Suppressor macrophage (primary cell): Measurements from ENCODE around the gene PCBP3.
"Not testable (repeated sequence)": the region's sequence is repeated elsewhere in the genome, so short reads cannot be mapped to it uniquely, and the experiment has no call there.

Experiments used
- DNase-seq, 4 experiments: peaks; one replicate each; pipeline ENCODE4 v3.0.0-alpha.2; 2020 to 2022

PCBP3 gene

GRCh38 chr21:45883090-45883489 is 239.6 kb downstream of the PCBP3 start:
- no peak for DNase-seq

- no peak for DNase-seq
These were observed 242.0 kb downstream of the PCBP3 start for GRCh38 chr21:45885597-45885929.

- peak; percentile 3 to 44 (median 26) for DNase-seq
These were observed 242.5 kb downstream of the PCBP3 start for GRCh38 chr21:45885930-45886601.

- DNase-seq, result no peak
These were observed 243.1 kb downstream of the PCBP3 start for GRCh38 chr21:45886610-45887026.

GRCh38 chr21:45887120-45887611 is 243.6 kb downstream of the PCBP3 start:
- DNase-seq, result no peak

GRCh38 chr21:45887788-45888187 is 244.3 kb downstream of the PCBP3 start:
- no peak for DNase-seq

GRCh38 chr21:45888386-45889009 is 245.0 kb downstream of the PCBP3 start:
- no peak for DNase-seq

DNA sequence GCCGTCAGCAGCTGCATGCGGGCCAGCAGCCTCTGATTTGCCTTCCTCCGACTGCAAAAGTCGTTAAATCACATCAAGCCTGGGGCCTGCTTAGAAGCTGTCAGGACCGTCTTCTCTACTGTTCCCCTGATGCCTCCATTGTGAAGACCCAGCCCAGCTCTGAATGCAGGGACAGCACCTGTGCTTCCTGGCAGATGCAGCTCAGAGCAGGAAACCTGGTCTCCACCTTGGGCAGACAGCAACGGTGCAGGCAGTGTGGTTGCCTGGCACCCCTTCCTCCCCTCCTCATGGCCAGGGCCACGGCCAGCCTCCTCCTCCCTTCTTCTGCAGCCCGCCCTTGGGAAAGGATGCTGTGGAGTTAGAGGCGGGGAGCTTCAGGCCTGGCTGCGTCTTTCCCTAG is 245.7 kb downstream of the PCBP3 start:
- DNase-seq, result no peak

- no peak for DNase-seq
These were observed 246.4 kb downstream of the PCBP3 start for GRCh38 chr21:45889961-45890360.

DNA sequence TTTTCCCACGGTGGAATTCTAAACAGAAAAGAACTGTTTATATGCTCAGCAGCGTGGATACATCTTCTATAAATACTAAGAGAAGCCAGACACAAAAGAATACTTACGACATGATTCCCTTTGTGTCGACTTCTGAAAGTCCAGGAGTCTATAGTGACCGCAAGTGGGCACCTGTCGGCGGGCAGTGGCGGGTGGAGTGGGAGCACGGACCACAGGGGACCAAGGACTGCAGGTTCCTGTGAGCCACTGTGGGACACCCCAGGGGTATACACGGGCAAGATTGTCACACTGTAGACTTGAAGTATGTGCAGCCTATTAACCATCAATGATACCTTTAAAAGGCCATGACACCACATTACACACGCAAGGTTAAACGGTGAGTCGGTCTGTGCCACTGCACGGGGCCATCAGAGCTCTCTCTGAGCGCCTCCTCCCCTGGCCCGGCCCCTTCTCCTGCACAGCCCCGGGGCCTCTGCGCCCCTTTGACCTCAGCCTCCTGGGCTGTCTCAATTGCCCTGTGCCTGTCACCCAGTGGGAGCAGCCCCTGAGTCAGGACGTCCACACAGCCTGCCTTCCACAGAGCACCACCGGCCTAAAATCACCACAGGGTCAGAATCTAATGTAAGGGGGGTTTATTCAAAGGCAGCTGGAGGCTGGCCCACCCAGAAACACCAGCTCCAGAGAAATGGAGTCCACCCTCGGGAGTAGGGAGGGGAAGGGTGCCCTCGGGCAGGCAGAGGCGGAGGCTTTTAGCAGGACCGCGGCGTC is 248.0 kb downstream of the PCBP3 start:
- DNase-seq, result no peak

DNA sequence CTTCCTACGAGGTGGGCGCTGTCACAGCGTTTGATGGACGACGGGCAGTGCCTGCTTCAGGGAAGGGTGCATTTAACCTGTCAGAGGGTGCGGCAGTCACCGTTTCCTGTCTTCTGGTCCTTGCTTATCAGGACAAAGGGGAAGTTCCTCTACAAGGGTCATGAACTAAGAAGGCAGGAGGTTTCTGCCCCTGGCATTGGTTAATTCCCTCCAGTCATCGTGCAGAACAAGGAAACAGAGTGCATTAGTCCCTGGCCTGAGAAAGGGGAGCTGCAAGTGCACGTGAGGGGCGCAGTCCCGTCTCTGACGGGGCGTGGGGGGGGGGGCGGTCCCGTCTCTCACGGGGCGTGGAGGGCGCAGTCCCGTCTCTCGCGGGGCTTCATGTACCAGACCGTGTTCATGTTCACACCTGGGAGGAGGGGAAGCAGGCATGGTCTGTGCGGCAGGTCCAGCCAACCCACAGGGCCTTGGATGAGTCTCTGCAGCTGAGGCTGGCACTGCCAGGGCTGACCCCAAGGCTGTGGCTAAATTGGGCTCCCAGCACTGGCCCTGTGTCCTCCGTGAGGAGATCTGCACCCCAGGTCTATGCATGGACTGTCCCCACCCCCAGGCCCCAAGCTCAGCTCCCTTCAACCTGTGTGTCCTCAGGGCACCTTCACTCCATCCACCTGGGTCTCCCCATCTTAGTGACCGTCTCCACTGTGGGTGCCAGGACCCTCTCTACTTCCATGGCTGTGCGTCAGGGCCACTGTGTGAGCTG is 248.8 kb downstream of the PCBP3 start:
- peak; percentile 45 to 68 (median 62) for DNase-seq

GRCh38 chr21:45892916-45893739 is 249.6 kb downstream of the PCBP3 start:
- no peak for DNase-seq

DNA sequence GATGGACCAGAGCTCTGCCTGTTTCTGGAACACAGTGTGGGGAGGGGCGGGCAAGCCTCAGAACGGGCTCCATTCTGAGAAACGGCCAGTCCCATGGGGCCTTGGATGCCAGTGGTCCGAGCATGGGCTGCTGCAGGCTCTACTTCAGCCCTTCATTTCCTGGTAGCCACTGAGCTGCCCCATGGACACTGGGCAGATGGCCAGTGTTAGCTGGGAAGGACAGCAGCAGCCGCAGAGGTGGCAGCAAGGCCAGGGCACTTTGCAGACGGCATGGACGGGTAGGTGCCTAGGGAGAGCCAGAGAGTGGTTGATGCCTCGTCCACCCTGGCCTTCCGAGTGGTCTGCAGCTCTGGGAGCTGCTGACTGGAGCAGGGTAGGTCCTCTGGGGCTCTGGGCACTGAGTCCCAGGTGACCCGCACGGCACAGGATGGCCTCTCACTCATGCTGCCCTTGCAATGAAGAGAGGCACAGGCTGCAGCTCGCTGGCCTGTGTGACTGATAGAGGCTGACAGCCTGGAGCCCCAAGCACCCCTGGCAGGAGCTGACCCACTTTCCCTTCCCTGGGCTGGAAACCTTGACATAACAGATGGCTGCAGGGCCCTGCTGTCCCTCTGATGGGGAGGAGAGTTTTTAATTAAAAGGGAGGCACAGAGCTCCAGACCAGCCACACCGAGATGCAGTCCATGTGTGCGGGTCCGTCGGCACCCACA is 250.4 kb downstream of the PCBP3 start:
- no peak for DNase-seq

GRCh38 chr21:45894450-45894825 is 250.9 kb downstream of the PCBP3 start:
- DNase-seq, result no peak

GRCh38 chr21:45894906-45895777 is 251.6 kb downstream of the PCBP3 start:
- no peak for DNase-seq

- no peak for DNase-seq
These were observed 252.3 kb downstream of the PCBP3 start for GRCh38 chr21:45895778-45896370.

DNA sequence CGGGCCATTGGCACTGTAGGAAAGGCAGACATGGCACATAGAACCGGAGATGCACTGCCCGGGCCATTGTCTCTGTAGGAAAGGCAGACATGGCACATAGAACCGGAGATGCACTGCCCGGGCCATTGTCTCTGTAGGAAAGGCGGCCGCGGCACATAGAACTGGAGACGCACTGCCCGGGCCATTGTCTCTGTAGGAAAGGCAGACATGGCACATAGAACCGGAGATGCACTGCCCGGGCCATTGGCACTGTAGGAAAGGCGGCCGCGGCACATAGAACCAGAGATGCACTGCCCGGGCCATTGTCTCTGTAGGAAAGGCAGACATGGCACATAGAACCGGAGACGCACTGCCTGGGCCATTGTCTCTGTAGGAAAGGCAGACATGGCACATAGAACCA is 252.9 kb downstream of the PCBP3 start:
- not testable (repeated sequence) for DNase-seq

DNA sequence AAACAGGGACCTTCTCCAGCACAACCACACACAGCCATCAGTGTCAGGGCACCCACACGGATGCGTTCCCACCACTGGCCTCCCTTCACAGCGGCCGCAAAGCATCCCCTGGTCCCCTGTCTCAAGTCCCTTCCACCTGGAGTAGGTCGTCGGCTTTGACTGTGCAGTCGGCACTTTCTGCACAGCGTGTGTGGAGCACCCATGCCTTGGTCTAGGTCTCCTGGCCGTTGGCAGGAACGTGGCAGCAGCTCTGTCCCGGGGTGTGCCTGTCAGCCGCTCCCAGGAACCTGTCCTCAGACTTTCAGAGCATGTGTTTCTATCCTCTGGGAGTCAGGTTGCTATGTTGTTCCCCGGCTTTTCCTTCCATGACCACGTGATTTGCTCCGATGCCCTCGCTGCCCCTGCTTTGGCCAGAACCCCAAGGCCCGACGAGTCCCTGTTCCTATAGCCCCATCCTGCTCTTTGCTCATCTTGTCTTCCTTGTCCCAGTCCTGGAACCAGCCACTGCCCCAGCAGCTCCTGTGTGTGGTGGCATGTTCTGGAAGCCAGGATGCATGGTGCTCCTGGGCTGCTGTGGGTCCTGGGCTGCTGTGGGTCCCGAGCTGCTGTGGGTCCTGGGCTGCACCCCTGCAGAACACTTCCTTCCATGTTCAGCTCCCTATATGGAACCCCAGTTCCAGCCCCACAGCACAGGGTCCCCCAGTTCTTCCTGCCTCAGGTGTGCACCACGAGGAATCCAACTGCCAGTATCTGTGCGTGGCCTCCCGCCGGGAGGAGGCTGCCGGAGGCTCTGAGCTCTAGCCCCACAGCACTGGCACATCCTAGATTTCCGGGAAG is 253.9 kb downstream of the PCBP3 start:
- no peak for DNase-seq

DNA sequence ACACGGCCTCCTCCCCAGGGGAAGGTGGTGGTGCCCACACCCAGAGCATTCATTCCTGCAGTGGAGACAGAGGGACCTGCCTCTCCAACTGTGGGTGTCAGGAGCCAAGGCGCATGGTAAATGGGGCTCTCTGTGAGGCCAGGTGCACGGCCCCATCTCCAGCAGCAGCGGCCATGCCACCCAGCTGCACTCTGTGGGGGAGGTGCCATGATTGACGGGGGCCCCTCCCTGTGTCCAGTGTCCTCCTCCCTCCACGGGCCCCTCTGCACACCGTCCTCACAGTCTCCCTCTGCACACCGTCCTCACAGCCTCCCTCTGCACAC is 254.5 kb downstream of the PCBP3 start:
- DNase-seq, result no peak
